Upper lobe of right lung (tissue), 1 donor: Measurements from ENCODE around the gene SHC1. TPM values are rescaled to one million over a fixed set of nuclear protein-coding genes. Genes with fewer than 3 reads are reported as not detected.

Source experiments
- ATAC-seq: fragments of 200-7000 bp; cut with Tn5 transposase; one replicate; pipeline ENCODE4 v1.9.1; 2020; ENCODE audit warnings: mild to moderate bottlenecking, moderate library complexity
- DNase-seq: peaks from one replicate; pipeline ENCODE4 v3.0.0-alpha.2; 2020
- H3K27ac ChIP-seq: fragments of 200-600 bp; one replicate; pipeline ENCODE4 v1.8.0; 2022
- H3K27me3 ChIP-seq: fragments of 200-600 bp; one replicate; pipeline ENCODE4 v1.8.0; 2022; ENCODE audit warnings: mild to moderate bottlenecking
- H3K36me3 ChIP-seq: fragments of 200-600 bp; one replicate; pipeline ENCODE4 v1.8.0; 2022
- H3K4me1 ChIP-seq: fragments of 200-600 bp; one replicate; pipeline ENCODE4 v1.8.0; 2022
- H3K4me3 ChIP-seq: fragments of 200-600 bp; one replicate; pipeline ENCODE4 v1.8.0; 2022; ENCODE audit warnings: mild to moderate bottlenecking
- H3K9me3 ChIP-seq: fragments of 200-600 bp; one replicate; pipeline ENCODE4 v1.8.0; 2022
- intact Hi-C: fragments of 100-400 bp; cut with DNase I; formaldehyde crosslinking; loops from one replicate; pipeline ENCODE4 v1.11.0; 2022
- total RNA-seq: library from RNA; stranded (reverse); fragmentation: NEBNext Ultra II Directional; extraction: Animal tissue kit (Norgen Biotek cat#: 25700); gene quantifications from one replicate; pipeline ENCODE4 v1.2.1, GENCODE V29; 2021
- TF ChIP-seq, protein P1 (sequence below): fragments of 200-600 bp; IDR thresholded peaks from one replicate; pipeline ENCODE4 v1.8.0; 2022; ENCODE audit warnings: antibody characterized with exemption
- donor health status: DM: no; HTN: yes; CAD: no; lungs with severe emphysema.

SHC1 gene
- total RNA-seq, 1 donor from 2014 or later: 120 TPM

DNA sequence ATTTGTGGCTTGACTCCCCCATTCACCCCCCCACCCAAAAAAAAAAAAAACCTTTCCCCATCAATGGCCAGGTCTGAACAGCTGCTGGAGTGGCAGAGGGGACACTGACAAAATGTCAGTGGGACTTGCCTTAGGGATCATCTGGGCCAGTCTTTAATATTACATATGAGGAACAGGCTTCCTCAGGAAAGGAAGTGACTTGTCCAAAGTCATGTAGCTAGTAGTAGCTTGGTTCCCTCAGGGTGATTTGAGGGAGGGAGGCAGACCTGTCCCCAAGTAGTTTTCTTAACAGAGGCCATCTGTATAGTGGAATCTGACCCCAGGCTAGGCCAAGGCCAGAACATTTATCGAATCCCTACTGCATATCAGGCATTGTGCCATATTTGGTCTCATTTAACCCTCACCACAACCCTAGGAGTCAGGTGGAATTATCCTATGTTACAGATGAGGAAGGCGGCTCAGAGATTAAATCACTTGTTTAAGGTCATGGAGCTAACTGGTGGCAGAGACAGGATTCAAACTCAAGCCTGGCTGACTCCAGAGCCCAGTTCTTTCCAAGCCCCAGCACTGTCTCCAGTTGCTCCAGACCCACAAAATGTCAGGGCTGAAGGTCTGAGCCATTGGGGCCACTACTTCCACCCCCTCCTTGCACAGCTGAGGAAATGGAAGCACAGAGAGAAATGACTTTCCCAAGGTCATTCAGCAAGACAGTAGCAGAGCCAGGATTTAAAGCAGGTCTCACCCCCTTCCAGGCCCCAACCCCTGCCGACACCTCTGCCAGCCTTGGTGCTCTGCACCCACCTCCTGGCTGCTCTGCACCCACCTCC lies 42.4 kb upstream of the SHC1 start:
- ATAC-seq: no peak
- intact Hi-C loops: no loop called here
- peaks cover 28% of the 10 kb centered on the region for H3K36me3 ChIP-seq
- peak overlapping the region; percentile 30 for H3K27ac ChIP-seq
- TF ChIP-seq, protein P1, sequence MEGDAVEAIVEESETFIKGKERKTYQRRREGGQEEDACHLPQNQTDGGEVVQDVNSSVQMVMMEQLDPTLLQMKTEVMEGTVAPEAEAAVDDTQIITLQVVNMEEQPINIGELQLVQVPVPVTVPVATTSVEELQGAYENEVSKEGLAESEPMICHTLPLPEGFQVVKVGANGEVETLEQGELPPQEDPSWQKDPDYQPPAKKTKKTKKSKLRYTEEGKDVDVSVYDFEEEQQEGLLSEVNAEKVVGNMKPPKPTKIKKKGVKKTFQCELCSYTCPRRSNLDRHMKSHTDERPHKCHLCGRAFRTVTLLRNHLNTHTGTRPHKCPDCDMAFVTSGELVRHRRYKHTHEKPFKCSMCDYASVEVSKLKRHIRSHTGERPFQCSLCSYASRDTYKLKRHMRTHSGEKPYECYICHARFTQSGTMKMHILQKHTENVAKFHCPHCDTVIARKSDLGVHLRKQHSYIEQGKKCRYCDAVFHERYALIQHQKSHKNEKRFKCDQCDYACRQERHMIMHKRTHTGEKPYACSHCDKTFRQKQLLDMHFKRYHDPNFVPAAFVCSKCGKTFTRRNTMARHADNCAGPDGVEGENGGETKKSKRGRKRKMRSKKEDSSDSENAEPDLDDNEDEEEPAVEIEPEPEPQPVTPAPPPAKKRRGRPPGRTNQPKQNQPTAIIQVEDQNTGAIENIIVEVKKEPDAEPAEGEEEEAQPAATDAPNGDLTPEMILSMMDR: no peak
- no peak overlapping the region for H3K4me3 ChIP-seq
- no peaks in the 10 kb centered on the region for H3K9me3 ChIP-seq
- H3K27me3 ChIP-seq: no peaks in the 10 kb centered on the region
- H3K4me1 ChIP-seq: peaks cover 65% of the 10 kb centered on the region
- DNase-seq: no peak

DNA sequence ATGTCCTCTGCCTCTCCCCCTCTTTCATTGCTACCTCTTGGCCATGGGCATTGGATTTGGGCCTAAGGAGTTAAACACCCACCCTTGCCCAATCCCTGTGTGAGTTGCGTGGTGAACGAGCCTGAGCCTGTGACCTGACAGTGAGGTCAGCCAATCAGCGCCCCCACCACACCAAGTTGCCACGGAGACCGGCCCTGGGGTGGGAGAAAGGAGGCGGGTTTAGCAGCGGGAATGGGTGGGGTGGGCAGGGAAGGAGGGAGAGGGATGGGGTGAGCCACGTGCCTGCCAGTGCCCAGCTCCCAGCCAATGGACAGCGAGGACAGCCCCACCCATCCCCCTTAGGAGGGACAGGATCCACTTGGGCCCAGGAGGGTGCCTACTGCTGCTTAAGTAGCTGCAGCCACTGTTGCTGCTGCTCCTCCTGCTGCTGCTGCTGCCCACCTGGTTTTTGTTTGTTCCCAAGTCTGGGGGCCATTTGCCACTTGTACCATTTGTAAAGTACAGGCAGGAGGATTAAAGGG lies 41.5 kb upstream of the SHC1 start:
- DNase-seq (peak; percentile 89), ATAC-seq (peak; percentile 73)
- Histone ChIP-seq H3K27me3 (no peaks in the 10 kb centered on the region), H3K4me1 (peaks cover 65% of the 10 kb centered on the region), H3K27ac (peak overlapping the region; percentile 66), H3K36me3 (peaks cover 28% of the 10 kb centered on the region), H3K9me3 (no peaks in the 10 kb centered on the region), H3K4me3 (no peak overlapping the region)
- TF ChIP-seq, protein P1: no peak
- intact Hi-C loops: no loop called here

DNA sequence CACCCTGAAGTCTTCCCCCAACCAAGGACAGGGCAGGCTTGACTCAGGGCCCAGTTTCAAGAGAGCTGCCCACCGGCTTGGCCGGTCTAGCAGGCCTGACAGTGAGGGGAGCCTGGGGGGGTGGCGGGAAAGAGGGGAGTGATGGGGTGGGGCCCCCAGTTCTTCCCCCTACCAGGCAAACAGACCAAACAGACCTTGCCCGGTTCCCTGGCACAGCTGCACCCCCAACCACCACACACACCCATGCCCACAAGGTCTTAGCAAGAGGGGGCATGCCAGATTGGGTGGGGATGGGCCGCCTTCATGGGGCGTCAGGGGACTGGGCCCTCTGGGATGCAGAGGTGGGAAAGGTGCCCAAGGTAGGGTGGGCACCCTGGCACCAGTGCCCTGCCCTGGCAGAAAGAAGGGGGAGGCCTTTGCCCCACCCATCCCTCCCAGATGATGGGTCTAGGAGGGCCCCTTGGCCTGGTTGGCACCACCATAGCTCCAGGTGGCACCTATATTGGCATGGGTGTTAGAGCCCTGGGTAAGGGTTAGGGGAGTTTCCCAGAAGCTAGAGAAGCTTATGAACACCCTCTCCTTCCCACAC lies 41.0 kb upstream of the SHC1 start:
- Histone ChIP-seq H3K27me3 (no peaks in the 10 kb centered on the region), H3K9me3 (no peaks in the 10 kb centered on the region), H3K4me1 (peaks cover 65% of the 10 kb centered on the region), H3K36me3 (peaks cover 26% of the 10 kb centered on the region), H3K4me3 (no peak overlapping the region), H3K27ac (peak overlapping the region; percentile 66)
- ATAC-seq: no peak
- TF ChIP-seq, protein P1: no peak
- DNase-seq: no peak
- intact Hi-C loops: no loop called here

DNA sequence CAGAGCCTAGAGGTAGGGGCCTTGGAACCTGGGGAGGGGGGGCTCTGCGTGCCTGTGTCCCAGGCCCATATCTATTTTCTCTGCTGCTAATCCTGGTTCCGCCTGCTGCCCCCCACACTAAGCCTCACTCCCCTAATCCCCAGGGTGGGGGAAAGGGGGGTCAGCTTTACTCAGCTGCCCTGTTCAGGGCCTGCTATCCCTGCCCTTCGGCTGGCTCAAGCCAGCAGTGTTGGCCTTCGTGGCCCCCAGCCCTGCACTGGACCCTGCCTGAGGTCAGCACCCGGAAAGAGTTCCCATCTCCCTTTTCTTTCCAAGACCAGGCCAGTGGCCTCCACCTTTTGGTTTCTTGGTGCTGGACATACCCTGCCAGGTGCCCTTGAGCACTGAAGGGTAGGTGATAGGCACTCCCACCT lies 40.5 kb upstream of the SHC1 start:
- TF ChIP-seq, protein P1: no peak
- peaks cover 21% of the 10 kb centered on the region for H3K36me3 ChIP-seq
- H3K4me3 ChIP-seq: no peak overlapping the region
- no peak overlapping the region for H3K27ac ChIP-seq
- intact Hi-C loops: no loop called here
- H3K27me3 ChIP-seq: no peaks in the 10 kb centered on the region
- DNase-seq: no peak
- ATAC-seq: no peak
- H3K9me3 ChIP-seq: no peaks in the 10 kb centered on the region
- H3K4me1 ChIP-seq: peaks cover 67% of the 10 kb centered on the region

DNA sequence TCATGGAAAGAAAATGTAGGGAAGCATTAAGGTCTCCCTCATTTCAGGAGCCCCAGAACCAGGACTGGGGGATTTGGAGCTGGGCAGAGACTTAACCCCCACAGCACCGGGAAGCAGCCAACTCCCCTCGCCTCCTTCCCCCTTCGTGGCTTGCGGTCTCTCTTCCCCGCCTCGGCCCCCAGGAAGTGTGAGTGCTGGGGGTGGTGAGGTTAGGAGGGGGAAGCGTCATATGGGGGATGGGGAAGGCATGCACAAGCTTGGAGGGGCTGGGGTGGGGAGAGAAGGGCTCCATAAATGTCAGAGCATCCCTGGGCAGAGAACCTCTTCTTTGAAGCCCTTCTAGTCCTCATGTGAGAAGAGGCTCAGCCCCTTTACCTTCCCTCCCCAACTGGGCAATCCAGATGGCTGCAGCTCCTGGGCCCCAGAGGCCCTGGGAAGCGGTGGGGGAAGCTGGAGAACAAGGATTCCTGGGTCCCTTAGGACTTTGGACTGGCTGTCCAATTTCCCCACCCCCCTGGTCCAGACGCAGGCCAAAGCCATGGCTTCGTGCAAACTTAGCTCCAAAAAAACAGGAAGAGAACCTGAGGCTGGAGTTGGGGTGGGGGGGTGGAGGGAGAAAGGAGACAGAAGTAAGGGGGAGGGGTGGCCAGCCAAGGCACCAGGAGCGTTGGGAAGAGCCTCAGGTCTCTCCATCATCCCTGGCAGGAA lies 39.8 kb upstream of the SHC1 start:
- no peak for ATAC-seq

More for the DNA sequence above, 39.8 kb upstream of the SHC1 start:
- peaks cover 74% of the 10 kb centered on the region for H3K4me1 ChIP-seq
- intact Hi-C loops: no loop called here
- H3K4me3 ChIP-seq: peak overlapping the region; percentile 41
- peak overlapping the region; percentile 36 for H3K27ac ChIP-seq
- DNase-seq: no peak
- H3K9me3 ChIP-seq: no peaks in the 10 kb centered on the region
- TF ChIP-seq, protein P1: no peak
- peaks cover 15% of the 10 kb centered on the region for H3K36me3 ChIP-seq
- no peaks in the 10 kb centered on the region for H3K27me3 ChIP-seq
